Superior temporal gyrus (tissue), 1 donor: ENCODE measurements around the gene PCDHGA1.
"Not testable (repeated sequence)": the region's sequence is repeated elsewhere in the genome, so short reads cannot be mapped to it uniquely, and the experiment has no call there.

ENCODE experiments used
- DNase-seq: peaks from one replicate; pipeline ENCODE4 v3.0.0-alpha.2; 2016; ENCODE audit errors: extremely low spot score

The PCDHGA1 gene

DNA sequence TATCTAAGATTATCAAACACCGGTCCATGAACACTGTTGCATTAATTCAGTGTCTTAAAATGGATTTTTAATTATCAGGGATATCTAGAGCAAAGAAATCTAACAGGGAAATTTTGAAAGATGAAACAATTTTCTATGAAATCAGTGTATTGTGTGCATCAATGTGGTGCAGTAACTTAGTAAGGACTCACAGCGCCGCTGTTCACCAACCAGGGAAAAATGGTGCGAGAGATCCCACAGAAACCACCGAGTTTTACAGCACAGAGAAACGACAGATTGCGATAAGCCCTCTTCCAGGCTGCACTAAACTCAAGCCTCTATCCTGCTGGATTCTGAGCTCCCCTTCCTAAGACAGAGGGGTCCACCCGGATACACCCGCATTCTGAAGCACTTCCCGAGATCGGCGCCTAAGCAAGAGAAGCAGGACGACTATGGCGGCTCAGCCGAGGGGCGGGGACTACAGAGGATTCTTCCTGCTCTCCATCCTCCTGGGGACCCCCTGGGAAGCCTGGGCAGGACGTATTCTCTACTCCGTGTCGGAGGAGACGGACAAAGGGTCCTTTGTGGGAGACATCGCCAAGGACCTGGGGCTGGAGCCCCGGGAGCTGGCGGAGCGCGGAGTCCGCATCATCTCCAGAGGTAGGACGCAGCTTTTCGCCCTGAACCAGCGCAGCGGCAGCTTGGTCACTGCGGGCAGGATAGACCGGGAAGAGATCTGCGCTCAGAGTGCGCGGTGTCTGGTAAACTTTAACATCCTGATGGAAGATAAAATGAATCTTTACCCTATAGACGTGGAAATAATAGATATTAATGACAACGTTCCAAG lies 52.4 kb downstream of the PCDHGA1 start, which contains the start of gene PCDHGA7:
TSS of gene PCDHGA7 (plus strand) at position 274 of the 826 bp plus-strand sequence. CDS start at position 432, 158 bp downstream.
- no peak for DNase-seq

DNA sequence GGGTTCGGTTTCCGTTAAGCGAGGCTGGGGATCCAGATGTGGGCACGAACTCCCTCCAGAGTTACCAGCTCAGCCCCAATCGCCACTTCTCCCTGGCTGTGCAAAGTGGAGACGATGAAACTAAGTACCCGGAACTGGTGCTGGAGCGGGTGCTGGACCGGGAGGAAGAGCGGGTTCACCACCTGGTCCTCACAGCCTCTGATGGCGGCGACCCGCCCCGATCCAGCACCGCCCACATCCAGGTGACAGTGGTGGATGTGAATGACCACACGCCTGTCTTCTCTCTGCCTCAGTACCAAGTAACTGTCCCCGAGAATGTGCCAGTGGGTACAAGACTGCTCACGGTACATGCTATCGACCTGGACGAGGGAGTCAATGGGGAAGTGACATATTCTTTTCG lies 53.0 kb downstream of the PCDHGA1 start:
- no peak for DNase-seq

DNA sequence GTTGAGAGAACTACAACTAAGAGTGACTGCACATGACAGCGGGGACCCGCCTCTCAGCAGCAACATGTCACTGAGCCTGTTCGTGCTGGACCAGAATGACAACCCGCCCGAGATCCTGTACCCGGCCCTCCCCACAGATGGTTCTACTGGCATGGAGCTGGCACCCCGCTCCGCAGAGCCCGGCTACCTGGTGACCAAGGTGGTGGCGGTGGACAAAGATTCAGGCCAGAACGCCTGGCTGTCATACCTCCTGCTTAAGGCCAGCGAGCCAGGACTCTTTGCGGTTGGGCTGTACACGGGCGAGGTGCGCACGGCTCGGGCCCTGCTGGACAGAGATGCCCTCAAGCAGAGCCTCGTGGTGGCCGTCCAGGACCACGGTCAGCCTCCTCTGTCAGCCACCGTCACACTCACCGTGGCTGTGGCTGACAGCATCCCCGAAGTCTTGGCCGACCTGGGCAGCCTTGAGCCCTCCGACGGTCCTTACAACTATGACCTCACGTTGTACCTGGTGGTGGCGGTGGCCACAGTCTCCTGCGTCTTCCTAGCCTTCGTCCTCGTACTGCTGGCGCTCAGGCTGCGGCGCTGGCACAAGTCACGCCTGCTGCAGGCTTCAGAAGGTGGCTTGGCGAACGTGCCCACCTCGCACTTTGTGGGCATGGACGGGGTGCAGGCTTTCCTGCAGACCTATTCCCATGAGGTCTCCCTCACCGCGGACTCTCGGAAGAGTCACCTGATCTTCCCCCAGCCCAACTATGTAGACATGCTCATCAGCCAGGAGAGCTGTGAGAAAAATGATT lies 54.4 kb downstream of the PCDHGA1 start:
- no peak for DNase-seq

DNA sequence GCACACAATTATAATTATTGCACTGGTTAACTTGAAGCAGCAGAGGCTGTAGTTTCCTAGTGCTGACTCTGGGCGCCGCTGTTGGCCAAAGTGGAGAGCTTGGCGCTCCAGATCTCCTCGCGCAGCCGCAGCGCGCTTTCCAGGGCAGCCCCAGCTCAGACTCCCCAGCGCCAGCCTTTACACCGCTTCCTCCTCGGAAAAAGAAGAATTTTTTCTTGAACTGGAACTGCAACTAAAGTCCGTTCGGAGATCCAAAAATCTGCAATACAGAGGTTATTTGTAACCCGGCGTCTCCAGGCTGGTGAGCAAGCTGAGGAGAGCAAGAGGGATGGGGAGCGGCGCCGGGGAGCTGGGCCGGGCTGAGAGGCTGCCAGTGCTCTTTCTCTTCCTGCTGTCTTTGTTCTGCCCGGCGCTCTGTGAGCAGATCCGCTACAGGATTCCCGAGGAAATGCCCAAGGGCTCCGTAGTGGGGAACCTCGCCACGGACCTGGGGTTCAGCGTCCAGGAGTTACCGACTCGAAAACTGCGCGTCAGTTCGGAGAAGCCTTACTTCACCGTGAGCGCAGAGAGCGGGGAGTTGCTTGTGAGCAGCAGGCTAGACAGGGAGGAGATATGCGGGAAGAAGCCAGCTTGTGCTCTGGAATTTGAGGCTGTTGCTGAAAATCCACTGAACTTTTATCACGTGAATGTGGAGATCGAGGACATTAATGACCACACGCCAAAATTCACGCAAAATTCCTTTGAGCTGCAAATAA lies 57.4 kb downstream of the PCDHGA1 start, which contains the start of gene PCDHGB4:
TSS of gene PCDHGB4 (plus strand) at position 142 of the 755 bp plus-strand sequence. CDS start at position 329, 187 bp downstream.
- not testable (repeated sequence) for DNase-seq

DNA sequence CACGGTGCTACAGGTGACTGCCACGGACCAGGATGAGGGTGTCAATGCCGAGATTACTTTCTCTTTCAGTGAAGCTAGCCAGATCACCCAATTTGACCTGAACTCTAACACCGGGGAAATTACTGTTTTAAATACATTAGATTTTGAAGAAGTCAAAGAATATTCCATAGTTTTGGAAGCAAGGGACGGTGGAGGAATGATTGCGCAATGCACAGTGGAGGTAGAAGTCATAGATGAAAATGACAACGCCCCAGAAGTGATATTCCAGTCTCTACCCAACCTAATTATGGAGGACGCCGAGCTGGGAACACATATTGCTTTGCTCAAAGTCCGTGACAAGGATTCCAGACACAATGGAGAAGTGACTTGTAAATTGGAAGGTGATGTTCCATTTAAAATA lies 58.3 kb downstream of the PCDHGA1 start:
- no peak for DNase-seq

DNA sequence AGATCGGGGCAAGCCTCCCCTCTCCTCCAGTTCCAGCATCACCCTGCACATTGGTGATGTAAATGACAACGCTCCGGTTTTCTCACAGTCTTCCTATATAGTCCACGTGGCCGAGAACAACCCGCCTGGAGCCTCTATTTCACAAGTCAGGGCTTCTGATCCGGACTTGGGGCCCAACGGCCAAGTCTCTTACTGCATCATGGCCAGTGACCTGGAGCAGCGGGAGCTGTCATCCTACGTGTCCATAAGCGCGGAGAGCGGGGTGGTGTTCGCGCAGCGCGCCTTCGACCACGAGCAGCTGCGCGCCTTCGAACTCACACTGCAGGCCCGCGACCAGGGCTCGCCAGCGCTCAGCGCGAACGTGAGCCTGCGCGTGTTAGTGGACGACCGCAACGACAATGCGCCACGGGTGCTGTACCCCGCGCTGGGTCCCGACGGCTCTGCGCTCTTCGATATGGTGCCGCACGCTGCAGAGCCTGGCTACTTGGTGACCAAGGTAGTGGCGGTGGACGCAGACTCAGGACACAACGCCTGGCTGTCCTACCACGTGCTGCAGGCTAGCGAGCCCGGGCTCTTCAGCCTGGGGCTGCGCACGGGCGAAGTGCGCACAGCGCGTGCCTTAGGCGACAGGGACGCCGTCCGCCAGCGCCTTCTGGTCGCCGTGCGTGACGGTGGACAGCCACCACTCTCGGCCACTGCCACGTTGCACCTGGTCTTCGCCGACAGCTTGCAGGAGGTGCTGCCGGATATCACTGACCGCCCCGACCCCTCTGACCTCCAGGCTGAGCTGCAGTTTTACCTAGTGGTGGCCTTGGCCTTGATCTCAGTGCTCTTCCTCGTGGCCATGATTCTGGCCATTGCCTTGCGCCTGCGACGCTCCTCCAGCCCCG lies 59.1 kb downstream of the PCDHGA1 start:
- no peak for DNase-seq

DNA sequence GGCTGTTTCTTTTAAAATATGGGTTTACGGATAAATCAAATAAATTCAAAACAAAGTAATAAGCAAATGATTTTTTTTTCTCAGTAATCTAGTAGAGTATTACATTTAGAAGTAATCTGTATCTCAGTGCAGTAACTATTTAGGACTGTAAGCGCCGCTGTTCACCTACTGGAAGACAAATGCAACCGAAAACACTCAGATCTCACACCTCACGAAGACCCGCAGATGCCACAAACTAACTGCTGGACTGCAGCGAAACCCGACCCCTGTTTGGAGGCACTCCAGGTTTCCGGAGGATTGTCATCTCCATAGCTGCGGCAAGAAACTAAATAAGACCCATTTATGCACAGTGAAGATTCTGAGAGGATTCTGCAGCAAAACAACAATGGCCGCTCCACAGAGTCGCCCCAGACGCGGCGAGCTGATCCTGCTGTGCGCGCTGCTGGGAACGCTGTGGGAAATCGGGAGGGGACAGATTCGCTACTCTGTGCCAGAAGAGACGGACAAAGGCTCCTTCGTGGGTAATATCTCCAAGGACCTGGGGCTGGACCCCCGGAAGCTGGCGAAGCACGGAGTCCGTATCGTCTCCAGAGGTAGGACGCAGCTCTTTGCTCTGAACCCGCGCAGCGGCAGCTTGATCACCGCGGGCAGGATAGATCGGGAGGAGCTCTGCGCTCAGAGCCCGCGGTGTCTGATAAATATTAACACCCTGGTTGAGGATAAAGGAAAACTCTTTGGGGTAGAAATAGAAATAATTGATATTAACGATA lies 62.3 kb downstream of the PCDHGA1 start, which contains the start of gene PCDHGA8:
TSS of gene PCDHGA8 (plus strand) at position 205 of the 770 bp plus-strand sequence. CDS start at position 386, 181 bp downstream.
- DNase-seq = no peak

DNA sequence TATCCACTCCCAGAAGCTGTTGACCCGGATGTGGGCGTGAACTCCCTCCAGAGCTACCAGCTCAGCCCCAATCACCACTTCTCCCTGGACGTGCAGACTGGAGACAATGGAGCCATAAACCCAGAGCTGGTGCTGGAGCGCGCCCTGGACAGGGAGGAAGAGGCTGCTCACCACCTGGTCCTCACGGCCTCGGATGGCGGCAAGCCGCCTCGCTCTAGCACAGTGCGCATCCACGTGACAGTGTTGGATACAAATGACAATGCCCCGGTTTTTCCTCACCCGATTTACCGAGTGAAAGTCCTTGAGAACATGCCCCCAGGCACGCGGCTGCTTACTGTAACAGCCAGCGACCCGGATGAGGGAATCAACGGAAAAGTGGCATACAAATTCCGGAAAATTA lies 63.0 kb downstream of the PCDHGA1 start:
- DNase-seq = no peak

DNA sequence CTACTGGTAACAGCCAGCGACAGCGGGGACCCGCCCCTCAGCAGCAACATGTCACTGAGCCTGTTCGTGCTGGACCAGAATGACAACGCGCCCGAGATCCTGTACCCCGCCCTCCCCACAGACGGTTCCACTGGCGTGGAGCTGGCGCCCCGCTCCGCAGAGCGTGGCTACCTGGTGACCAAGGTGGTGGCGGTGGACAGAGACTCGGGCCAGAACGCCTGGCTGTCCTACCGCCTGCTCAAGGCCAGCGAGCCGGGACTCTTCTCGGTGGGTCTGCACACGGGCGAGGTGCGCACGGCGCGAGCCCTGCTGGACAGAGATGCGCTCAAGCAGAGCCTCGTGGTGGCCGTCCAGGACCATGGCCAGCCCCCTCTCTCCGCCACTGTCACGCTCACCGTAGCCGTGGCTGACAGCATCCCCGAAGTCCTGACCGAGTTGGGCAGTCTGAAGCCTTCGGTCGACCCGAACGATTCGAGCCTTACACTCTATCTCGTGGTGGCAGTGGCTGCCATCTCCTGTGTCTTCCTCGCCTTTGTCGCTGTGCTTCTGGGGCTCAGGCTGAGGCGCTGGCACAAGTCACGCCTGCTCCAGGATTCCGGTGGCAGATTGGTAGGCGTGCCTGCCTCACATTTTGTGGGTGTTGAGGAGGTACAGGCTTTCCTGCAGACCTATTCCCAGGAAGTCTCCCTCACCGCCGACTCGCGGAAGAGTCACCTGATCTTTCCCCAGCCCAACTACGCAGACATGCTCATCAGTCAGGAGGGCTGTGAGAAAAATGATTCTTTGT lies 64.3 kb downstream of the PCDHGA1 start:
- not testable (repeated sequence) for DNase-seq

DNA sequence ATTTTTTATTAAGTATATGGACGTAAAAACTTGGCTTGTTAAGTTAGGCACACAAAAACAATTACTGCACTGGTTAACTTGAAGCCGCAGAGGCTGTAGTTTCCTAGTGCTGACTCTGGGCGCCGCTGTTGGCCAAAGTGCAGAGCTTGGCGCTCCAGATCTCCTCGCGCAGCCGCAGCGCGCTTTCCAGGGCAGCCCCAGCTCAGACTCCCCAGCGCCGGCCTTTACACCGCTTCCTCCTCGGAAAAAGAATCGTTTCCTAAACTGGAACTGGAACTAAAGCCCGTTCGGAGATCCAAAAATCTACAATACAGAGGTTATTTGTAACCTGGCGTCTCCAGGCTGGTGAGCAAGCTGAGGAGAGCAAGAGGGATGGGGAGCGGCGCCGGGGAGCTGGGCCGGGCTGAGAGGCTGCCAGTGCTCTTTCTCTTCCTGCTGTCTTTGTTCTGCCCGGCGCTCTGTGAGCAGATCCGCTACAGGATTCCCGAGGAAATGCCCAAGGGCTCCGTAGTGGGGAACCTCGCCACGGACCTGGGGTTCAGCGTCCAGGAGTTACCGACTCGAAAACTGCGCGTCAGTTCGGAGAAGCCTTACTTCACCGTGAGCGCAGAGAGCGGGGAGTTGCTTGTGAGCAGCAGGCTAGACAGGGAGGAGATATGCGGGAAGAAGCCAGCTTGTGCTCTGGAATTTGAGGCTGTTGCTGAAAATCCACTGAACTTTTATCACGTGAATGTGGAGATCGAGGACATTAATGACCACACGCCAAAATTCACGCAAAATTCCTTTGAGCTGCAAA lies 67.6 kb downstream of the PCDHGA1 start, which contains the start of gene PCDHGB5:
TSS of gene PCDHGB5 (plus strand) at position 192 of the 796 bp plus-strand sequence. CDS start at position 373, 181 bp downstream.
- DNase-seq = peak; percentile 6

DNA sequence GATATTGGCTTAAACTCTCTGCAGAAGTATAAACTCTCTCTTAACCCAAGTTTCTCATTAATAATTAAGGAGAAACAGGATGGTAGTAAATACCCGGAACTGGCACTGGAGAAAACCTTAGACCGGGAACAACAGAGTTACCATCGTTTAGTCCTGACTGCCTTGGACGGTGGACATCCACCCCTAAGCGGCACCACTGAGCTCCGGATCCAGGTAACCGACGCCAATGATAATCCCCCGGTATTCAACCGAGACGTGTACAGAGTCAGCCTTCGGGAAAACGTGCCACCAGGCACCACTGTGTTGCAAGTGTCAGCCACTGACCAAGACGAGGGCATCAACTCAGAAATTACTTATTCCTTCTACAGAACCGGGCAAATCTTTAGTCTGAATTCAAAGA lies 68.3 kb downstream of the PCDHGA1 start:
- no peak for DNase-seq

DNA sequence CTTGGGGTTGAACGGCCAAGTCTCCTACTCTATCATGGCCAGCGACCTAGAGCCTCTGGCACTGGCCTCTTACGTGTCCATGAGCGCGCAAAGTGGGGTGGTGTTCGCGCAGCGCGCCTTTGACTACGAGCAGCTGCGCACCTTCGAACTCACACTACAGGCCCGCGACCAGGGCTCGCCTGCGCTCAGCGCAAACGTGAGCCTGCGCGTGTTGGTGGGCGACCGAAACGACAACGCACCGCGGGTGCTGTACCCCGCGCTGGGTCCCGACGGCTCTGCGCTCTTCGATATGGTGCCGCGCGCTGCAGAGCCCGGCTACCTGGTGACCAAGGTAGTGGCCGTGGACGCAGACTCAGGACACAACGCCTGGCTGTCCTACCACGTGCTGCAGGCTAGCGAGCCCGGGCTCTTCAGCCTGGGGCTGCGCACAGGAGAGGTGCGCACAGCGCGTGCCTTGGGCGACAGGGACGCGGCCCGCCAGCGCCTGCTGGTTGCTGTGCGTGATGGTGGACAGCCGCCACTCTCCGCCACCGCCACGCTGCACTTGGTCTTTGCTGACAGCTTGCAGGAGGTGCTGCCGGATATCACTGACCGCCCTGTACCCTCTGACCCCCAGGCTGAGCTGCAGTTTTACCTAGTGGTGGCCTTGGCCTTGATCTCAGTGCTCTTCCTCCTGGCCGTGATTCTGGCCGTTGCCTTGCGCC lies 69.4 kb downstream of the PCDHGA1 start:
- DNase-seq = no peak

DNA sequence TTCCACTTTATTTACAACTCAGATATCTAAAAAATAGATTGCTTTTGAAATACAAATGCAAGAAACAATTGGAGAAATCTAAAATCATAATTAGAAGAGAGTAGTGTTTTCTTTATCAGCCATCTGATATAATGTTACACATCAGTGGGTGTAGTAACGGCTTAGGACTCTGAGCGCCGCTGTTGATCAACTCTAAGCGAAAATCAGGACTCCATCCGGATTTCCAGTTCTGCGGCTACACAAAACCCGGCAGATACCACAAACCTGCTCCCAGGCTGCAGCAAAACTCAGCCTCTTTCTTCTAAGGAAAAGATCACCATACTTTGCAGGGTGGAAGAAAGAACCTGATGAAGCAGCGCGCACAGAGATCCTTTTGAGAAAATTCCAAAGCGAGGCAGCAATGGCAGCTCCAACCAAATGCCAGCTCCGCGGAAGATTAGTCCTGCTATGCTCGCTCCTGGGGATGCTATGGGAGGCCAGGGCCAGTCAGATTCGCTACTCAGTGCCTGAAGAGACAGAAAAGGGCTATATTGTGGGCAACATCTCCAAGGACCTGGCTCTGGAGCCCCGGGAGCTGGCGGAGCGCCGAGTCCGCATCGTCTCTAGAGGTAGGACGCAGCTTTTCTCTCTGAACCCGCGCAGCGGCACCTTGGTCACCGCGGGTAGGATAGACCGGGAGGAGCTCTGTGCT lies 72.4 kb downstream of the PCDHGA1 start, which contains the start of gene PCDHGA9:
TSS of gene PCDHGA9 (plus strand) at position 226 of the 691 bp plus-strand sequence. CDS start at position 401, 175 bp downstream.
- DNase-seq = peak; percentile 55

DNA sequence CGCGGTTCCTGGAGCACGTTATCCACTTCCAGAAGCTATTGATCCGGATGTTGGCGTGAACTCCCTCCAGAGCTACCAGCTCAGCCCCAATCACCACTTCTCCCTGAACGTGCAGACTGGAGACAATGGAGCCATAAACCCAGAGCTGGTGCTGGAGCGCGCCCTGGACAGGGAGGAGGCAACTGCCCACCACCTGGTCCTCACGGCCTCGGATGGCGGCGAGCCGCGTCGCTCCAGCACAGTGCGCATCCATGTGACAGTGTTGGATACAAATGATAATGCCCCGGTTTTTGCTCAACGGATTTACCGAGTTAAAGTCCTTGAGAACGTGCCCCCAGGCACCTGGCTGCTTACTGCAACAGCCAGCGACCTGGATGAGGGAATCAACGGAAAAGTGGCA lies 73.1 kb downstream of the PCDHGA1 start:
- DNase-seq = no peak

DNA sequence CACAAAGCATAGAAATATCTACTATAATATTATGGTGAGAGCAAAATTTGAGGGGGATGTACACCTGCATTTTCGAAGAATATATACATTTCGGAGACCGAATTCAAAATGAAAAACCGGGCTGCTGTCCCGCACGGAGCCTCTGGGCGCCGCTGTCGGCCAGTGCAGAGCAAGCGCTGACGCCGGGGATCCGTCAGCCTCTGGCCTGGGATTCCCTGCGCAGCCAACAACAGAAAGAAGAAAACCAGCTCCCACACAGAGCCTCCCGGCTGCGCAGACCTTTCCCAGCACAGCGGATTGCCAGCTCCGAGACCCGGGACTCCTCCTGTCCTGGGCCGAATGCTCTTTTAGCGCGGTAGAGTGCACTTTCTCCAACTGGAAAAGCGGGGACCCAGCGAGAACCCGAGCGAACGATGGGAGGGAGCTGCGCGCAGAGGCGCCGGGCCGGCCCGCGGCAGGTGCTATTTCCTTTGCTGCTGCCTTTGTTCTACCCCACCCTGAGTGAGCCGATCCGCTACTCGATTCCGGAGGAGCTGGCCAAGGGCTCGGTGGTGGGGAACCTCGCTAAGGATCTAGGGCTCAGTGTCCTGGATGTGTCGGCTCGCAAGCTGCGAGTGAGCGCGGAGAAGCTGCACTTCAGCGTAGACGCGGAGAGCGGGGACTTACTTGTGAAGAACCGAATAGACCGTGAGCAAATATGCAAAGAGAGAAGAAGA lies 77.6 kb downstream of the PCDHGA1 start, which contains the start of gene PCDHGB6:
TSS of gene PCDHGB6 (plus strand) at position 232 of the 716 bp plus-strand sequence. CDS start at position 414, 182 bp downstream.
- DNase-seq = not testable (repeated sequence)
